MM.1S (cell line): ENCODE measurements around the gene AUTS2.

Experiments used
- CTCF ChIP-seq: fragments of 300-600 bp; sonication (generic); IDR thresholded peaks from 2 replicates; pipeline ENCODE4 v1.5.1; 2016; ENCODE audit warnings: antibody characterized with exemption, low read length, mixed read lengths
- EZH2phosphoT487 ChIP-seq: fragments of 300-600 bp; sonication (generic); IDR thresholded peaks from 2 replicates; pipeline ENCODE4 v1.6.1; 2018; ENCODE audit warnings: antibody characterized with exemption, low read length

GRCh38 chr7:69956541-69956940 lies 358.3 kb downstream of the AUTS2 start:
- no peak for TF ChIP-seq CTCF
- TF ChIP-seq EZH2phosphoT487, result no peak
